HG03139 (cell line): ENCODE measurements around the gene CCND3.

Experiments
- ATAC-seq: cut with Tn5 transposase; IDR thresholded peaks from one replicate; pipeline ENCODE4 v1.9.1; 2021; ENCODE audit not compliant: unreplicated experiment

CCND3 gene

GRCh38 chr6:41941280-41942066 is at the start of gene CCND3:
CCND3 (minus strand) TSS chr6:41941808; CDS start chr6:41941649, 159 bp downstream.
- peak; percentile 77 for ATAC-seq

- no peak for ATAC-seq
These were observed 44.7 kb upstream of the CCND3 start for GRCh38 chr6:41986339-41986738.

GRCh38 chr6:41984623-41985022 is 43.0 kb upstream of the CCND3 start:
- no peak for ATAC-seq

DNA sequence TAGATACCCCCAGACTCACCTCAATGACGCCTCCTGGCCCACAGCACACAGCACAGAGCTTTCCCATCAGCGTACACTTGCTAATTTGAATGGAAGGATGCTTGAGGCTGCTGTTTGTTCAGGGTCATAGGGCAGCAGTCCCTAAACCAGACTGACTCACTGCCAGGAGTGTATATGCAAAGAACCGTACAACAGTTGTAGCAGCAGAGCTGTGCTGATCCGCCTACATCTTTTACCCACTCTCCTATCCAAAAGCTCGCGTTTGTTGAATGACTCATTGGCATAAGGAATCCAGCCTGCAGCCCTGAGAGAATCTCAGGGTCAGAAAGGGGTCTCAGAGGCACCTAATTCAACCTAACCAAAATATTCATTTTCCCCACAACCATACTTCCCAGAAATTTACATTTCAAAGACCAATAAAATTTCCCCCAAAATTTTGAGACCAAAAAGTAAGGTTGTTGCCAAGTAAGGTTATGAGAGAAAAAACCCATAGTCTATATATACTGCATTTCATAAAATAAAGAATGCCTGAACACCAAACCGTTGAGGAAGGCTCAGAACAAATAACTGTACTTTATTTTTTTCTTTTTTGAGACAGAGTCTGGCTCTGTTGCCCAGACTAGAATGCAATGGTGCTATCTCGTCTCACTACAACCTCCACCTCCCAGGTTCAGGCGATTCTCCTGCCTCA is 35.3 kb upstream of the CCND3 start:
- no peak for ATAC-seq

DNA sequence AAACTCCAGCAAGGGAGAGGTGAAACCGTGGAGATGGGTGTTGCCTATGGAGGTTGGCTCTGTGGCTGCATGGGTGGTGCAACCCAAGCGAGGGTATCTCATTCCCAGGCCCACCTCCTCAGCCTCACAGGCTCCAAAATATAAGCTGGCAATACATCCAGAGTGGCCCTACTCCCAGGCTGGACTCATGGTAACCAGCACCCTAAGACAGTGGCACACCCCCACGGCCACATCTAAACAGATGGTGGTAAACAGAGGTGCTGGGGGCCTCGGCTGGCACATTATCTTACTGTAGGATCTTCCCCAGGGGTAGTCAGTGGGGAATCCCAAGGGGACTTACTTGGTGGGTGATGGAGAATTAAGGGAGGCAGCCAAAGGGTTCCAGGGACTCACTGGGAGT is 33.7 kb upstream of the CCND3 start:
- no peak for ATAC-seq

DNA sequence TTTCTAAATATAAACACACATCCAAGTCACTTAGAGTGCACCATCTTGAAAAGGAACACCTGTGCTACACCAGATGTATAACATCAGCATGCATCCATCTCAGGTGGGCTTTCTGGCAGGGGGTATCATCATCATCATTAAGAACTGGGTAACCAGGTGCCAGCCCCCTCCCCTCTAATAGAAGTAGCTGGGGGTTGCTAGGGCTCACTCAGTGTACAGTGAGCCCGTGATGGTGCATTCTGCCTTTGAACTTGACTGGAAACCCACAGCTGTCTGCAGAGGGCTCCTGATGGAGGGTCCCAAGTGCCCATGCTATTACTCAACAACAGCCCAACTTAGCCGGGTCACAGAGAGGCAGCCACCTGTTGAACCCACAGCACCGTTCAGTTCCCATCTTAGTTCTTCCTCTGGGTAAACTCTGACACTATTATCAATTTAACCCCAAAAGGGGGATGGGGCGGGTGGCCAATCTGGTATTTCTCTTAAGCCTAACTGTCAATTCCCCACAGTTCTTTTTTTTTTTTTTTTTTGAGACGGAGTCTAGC is 32.7 kb upstream of the CCND3 start:
- no peak for ATAC-seq

- no peak for ATAC-seq
These were observed 31.2 kb upstream of the CCND3 start for GRCh38 chr6:41972826-41973225.

GRCh38 chr6:41970436-41970846 is 28.8 kb upstream of the CCND3 start:
- ATAC-seq: no peak

DNA sequence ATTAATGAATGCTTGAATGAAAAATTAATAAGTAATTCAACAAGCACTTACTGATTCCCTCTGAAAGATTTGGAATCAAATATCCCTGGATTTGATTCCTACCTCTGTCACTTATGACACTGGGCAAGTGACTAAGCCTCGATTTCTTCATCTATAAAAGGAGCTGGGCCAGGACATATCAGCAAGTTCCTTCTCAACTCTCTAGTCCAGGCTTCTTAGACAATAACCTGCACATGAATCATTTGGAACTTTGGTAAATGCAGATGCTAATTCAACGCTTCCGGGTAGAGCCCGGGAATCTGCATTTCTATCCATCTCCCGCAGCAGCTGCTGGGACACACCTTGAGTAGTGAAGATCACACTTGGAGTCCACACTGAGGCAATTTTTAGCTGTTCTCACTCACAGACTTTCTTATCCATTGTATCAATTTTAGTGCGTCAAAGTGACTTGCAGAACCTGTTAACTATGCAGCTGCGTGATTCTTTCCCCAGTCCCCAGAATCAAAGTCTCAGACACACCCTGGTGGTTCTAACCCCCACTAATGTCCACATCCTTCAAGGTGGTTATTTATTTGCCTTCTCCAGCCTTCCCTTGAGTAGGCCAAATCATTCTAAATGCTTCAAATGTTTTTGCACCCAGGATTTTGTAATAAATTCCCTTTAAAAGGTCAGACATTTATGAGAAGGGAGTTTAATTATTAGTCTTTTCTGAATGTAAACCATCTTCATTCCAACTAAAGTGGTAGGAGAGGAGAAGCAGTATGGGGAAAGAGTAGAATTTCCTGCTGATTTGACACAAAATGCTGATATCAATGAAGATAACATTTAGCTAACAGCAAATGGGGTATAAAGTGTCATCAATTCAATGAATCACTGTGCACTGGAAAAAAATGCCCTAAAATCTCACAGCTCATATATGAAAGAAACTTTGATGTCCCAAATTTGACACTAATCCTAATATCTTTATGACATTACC is 26.0 kb upstream of the CCND3 start:
- no peak for ATAC-seq

DNA sequence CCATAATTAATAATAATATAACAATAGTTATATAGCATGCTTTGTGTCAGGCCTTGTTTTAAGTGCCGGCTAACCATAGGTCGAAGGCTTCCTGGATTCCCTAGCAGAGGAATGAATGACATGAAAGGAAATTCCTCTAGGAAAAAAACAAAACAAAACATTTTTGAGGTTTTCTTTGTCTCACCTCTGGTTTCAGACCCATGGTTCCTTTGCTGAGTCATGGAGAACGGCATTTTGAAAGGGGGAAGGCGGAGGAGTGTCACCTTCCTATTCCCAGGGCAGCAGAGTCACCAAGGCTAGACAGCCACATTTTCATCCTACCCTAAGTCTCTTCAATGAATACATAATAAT is 25.3 kb upstream of the CCND3 start:
- no peak for ATAC-seq

DNA sequence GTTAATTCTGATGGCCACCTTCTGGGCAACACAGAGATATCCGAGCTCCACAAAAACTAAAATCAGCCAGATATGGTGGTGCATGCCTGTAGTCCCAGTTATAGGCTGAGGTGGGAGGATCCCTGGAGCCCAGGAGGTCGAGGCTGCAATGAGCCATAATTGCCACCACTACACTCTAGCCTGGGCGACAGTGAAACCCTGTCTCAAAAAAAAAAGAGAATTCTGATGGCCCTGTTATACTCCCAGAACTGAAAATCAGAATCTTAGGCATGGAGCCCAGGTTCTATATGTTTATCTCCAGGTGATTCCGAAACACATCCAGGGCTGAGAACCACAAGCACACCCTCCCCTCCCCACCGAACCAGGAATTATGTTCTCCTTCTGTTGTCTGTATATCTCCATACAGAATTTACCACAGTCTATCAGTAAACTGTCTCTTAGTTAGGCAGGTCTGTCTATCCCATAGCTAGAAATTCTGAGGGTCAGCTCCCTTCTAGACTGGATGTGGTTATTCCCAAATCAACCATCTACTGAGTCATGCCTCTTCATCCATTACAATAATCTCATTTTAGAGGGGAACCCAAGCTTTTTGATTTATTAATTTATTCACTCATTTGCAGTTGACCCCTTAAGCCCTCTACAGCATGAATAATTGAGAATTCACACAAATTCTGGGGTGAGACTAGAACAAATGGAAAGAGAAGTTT is 24.8 kb upstream of the CCND3 start:
- ATAC-seq: no peak

- no peak for ATAC-seq
These were observed 24.0 kb upstream of the CCND3 start for GRCh38 chr6:41965429-41966213.

GRCh38 chr6:41964201-41964887 is 22.7 kb upstream of the CCND3 start:
- ATAC-seq: no peak

DNA sequence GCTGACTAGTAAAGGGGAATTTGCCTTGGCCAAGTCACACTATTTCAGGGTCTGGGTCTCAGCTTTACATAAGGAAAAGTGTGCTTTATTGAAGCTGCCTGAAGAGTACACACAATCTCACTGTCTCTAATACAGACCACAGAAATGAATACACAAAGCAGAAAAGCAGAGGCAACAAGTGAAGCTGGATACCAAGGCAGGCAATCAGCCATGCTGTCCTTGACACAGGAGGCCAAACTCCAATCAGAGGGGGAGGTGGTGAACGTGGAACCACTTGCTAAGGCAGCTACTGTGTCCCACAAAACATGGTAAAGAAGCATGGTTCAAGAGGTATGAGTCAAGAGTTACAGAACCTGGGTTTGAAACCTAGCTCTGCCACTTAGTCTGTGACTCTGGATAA is 21.8 kb upstream of the CCND3 start:
- no peak for ATAC-seq

- ATAC-seq: no peak
These were observed 18.4 kb upstream of the CCND3 start for GRCh38 chr6:41960028-41960427.

DNA sequence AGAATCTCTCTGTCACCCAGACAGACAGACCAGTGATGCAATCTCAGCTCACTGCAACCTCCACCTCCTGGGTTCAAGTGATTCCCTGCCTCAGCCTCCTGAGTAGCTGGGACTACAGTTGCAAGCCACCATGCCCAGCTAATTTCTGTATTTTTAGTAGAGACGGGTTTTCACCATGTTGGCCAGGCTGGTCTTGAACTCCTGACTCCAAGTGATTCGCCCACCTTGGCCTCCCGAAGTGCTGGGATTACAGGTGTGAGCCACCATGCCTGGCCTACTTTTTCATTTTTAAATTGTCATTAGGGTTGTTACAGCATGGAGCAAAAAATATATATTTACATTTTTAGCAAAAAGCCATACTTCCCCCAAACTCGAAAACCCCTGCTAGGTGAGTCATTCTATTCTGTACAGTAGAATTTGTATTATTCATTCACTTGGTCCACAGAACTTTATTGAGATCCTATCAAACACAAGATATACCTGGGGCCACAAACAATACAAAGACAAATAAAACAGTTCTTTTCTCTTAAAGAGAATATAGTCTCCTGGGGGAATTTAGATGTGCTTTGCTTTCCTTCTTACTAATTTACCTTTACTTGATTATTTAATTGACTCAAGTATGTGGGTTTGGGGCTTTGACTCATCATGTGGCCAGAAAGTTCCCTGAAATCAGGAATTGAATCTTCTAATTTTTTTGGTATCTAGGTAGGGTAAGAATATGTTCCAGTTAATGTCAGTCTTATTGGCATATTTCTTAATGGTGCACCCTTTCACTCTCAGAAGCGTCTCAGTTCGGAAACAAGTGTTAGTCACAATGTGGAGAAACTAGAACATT is 16.6 kb upstream of the CCND3 start:
- no peak for ATAC-seq

DNA sequence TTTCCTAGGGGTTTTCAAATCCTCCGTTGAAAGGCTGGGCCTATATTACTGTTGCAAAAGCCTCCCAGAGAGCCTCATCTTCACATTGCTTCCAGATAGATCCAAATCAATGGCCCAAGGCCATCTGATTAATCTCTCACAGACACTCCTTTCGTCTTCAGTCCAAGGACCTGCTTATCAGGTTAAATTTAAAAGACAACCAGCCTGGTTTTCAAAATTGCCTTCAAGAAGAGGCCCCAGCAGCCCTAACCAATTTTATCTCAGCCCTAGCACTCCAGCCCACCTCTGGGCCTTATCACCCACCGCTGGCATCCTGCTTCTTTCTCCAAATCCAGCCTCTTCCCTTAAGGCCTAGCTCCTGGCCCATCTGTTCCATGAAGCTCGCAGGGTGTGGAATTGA is 15.5 kb upstream of the CCND3 start:
- no peak for ATAC-seq

- no peak for ATAC-seq
These were observed 13.8 kb upstream of the CCND3 start for GRCh38 chr6:41955412-41955811.
